HEK293T (cell line): Measurements from ENCODE around the gene PARVB.

Experiments used
- BHLHE40 ChIP-seq: fragments of 450-650 bp; IDR thresholded peaks from 2 replicates; pipeline ENCODE4 v1.6.1; 2016; ENCODE audit warnings: mild to moderate bottlenecking, moderate library complexity, borderline replicate concordance
- SP1 ChIP-seq: fragments of 450-650 bp; IDR thresholded peaks from 2 replicates; pipeline ENCODE4 v1.6.1; 2017
- ZNF384 ChIP-seq: fragments of 450-650 bp; IDR thresholded peaks from 2 replicates; pipeline ENCODE4 v1.6.1; 2016

DNA sequence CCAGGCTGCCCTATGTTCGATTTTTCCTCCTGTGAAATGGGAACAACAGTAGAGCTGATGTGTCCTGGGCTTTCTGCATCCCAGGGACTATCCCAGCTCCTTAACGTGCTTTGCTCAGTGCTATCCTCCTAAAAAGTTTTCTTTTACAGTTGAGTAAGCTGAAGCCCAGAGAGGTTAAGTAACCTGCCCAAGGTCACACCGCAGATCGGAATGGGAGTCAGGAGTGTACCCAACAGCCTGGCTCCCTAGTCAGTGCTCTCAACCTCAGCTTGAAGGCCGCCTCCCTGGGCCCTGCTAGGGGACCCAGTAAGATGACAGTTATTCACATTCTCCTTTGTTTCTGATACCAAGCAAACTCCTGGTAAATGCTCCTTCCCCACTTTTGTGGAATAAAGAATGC lies 45.9 kb downstream of the PARVB start:
- TF ChIP-seq SP1 (no peak), BHLHE40 (no peak), ZNF384 (no peak)
